Activated naive CD8-positive, alpha-beta T cell treated with anti-CD3 and anti-CD28 coated beads for 36 hours (primary cell): ENCODE measurements around the gene ZNF648. TPM values are rescaled to one million over a fixed set of nuclear protein-coding genes. Genes with fewer than 3 reads are reported as not detected.
"Not testable (repeated sequence)": the region's sequence is repeated elsewhere in the genome, so short reads cannot be mapped to it uniquely, and the experiment has no call there.

Source experiments
- DNase-seq: peaks from one replicate; pipeline ENCODE4 v3.0.0; 2021
- H3K27ac Mint-ChIP-seq: one replicate; pipeline ENCODE4 v1.8.0; 2022; ENCODE audit warnings: mild to moderate bottlenecking, moderate library complexity, mixed read lengths
- H3K27me3 Mint-ChIP-seq: one replicate; pipeline ENCODE4 v1.8.0; 2022; ENCODE audit warnings: mild to moderate bottlenecking, mixed read lengths
- H3K36me3 Mint-ChIP-seq: one replicate; pipeline ENCODE4 v1.8.0; 2021; ENCODE audit warnings: mild to moderate bottlenecking, mixed read lengths
- H3K4me1 Mint-ChIP-seq: one replicate; pipeline ENCODE4 v1.8.0; 2021; ENCODE audit warnings: mixed read lengths
- H3K4me3 Mint-ChIP-seq: one replicate; pipeline ENCODE4 v1.8.0; 2022; ENCODE audit warnings: mild to moderate bottlenecking, moderate library complexity, mixed read lengths
- H3K9me3 Mint-ChIP-seq: one replicate; pipeline ENCODE4 v1.8.0; 2022; ENCODE audit warnings: mixed read lengths
- total RNA-seq, 2 experiments: library from RNA; stranded (reverse); gene quantifications; one replicate each; pipeline ENCODE4 v1.2.3, GENCODE V29; 2021

ZNF648 gene
- total RNA-seq, 2 experiments from 2014 or later: not detected

DNA sequence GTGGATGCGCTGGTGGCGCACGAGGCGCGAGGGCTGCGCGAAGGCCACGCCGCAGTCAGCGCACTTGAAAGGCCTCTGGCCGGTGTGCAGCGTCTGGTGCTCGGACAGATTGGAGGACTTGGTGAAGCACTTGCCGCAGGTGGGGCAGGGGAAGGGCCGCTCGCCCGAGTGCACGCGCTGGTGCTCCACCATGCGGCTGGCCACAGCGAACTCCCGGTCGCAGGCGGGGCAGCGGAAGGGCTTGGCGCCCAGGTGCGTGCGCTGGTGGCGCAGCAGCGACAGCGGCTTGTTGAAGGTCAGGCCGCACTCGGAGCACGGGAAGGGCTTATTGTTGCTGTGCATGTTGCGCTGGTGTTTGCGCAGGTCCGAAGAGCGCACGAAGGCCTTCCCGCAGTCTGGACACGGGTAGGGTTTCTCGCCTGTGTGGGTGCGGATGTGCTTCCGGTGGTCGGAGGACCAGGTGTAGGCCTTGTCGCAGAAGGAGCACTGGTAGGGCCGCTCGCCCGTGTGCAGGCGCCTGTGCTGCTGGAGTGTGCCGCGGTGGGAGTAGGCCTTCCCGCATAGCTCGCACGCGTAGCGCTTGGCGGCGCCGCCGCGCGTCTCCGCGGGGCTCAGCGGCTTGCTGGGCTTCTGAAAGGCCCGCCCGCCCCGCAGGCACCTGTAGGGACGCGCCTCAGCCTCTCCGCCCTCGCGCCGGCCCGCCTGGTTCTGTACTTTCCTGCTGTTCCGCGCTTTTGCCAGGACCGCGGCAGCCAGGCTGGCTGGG, 4.7 kb downstream of the ZNF648 start:
- H3K4me1 Mint-ChIP-seq: no peaks in the 10 kb centered on the region
- no peak overlapping the region for H3K4me3 Mint-ChIP-seq
- peaks cover 48% of the 10 kb centered on the region for H3K27me3 Mint-ChIP-seq
- no peaks in the 10 kb centered on the region for H3K9me3 Mint-ChIP-seq
- no peak overlapping the region for H3K27ac Mint-ChIP-seq
- no peaks in the 10 kb centered on the region for H3K36me3 Mint-ChIP-seq
- peak; percentile 5 for DNase-seq

- no peak overlapping the region for H3K27ac Mint-ChIP-seq
- peaks cover 37% of the 10 kb centered on the region for H3K27me3 Mint-ChIP-seq
- H3K9me3 Mint-ChIP-seq: no peaks in the 10 kb centered on the region
- peak; percentile 26 for DNase-seq
- H3K36me3 Mint-ChIP-seq: no peaks in the 10 kb centered on the region
- no peaks in the 10 kb centered on the region for H3K4me1 Mint-ChIP-seq
- H3K4me3 Mint-ChIP-seq: no peak overlapping the region
These were observed 6.7 kb downstream of the ZNF648 start for GRCh38 chr1:182054698-182055326.

GRCh38 chr1:182052355-182052754, 9.2 kb downstream of the ZNF648 start:
- Mint-ChIP-seq H3K27ac (no peak overlapping the region), H3K4me3 (no peak overlapping the region), H3K27me3 (peaks cover 18% of the 10 kb centered on the region), H3K4me1 (peaks cover 3% of the 10 kb centered on the region), H3K9me3 (no peaks in the 10 kb centered on the region), H3K36me3 (no peaks in the 10 kb centered on the region)
- no peak for DNase-seq

GRCh38 chr1:182051938-182052337, 9.6 kb downstream of the ZNF648 start:
- DNase-seq: no peak
- Mint-ChIP-seq H3K4me1 (peaks cover 3% of the 10 kb centered on the region), H3K9me3 (no peaks in the 10 kb centered on the region), H3K27ac (no peak overlapping the region), H3K36me3 (no peaks in the 10 kb centered on the region), H3K27me3 (peaks cover 15% of the 10 kb centered on the region), H3K4me3 (no peak overlapping the region)

DNA sequence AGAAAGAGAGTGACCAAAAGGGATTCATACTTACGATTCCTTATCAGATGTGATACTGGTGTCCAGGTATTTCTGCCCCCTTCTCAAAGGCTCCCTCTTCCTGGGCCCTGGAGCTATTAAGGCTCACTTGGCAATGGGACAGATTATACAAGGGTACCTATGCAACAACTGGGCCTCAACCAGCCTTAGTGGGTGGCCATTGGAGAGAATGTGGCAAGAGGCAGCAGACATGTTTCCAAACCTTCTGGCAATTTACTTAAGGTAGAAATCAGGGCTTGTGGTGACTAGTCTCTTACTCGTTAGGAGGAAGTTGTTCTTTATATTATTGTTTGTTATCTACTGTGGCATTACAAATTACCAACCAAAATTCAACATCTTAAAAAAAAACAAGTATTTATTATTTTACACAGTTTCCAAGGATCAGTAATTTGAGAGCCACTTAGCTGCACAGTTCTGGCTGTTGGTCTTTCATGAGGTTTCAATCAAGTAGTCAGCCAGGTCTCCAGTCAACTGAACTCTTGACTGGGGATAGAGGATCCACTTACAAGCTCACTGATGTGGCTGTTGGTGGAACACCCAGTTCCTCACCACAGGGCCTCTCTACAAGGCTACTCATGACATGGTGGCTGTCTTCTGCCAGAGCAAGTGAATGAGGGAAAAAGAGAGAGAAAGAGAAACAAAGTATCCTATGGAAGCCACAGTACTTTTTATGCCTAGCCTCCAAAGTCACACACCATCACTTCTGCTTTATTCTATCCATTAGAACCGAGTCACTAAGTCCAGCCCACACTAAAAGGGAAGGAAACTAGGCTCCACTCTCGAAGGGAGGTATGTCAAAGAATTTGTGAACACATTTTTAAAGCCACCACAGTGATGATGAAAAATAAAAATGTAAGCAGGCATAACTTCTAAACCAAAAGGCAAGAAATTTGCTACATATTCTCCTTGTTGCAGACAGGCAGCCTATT, 10.7 kb downstream of the ZNF648 start:
- Mint-ChIP-seq H3K4me1 (peaks cover 7% of the 10 kb centered on the region), H3K4me3 (no peak overlapping the region), H3K27ac (no peak overlapping the region), H3K36me3 (no peaks in the 10 kb centered on the region), H3K9me3 (peaks cover 3% of the 10 kb centered on the region), H3K27me3 (peaks cover 3% of the 10 kb centered on the region)
- DNase-seq: no peak

- no peaks in the 10 kb centered on the region for H3K36me3 Mint-ChIP-seq
- no peak overlapping the region for H3K27ac Mint-ChIP-seq
- H3K27me3 Mint-ChIP-seq: no peaks in the 10 kb centered on the region
- DNase-seq: no peak
- H3K4me3 Mint-ChIP-seq: no peak overlapping the region
- H3K9me3 Mint-ChIP-seq: peaks cover 9% of the 10 kb centered on the region
- H3K4me1 Mint-ChIP-seq: peaks cover 7% of the 10 kb centered on the region
These were observed 12.9 kb downstream of the ZNF648 start for GRCh38 chr1:182048562-182048961.

GRCh38 chr1:182046763-182047162, 14.7 kb downstream of the ZNF648 start:
- Mint-ChIP-seq H3K27ac (no peak overlapping the region), H3K4me1 (peaks cover 7% of the 10 kb centered on the region), H3K9me3 (peaks cover 9% of the 10 kb centered on the region), H3K27me3 (no peaks in the 10 kb centered on the region), H3K4me3 (no peak overlapping the region), H3K36me3 (no peaks in the 10 kb centered on the region)
- DNase-seq: no peak

GRCh38 chr1:182045481-182045880, 16.0 kb downstream of the ZNF648 start:
- H3K9me3 Mint-ChIP-seq, H3K4me1 Mint-ChIP-seq, H3K4me3 Mint-ChIP-seq, H3K36me3 Mint-ChIP-seq, DNase-seq, H3K27me3 Mint-ChIP-seq, H3K27ac Mint-ChIP-seq: not testable (repeated sequence)

- H3K4me1 Mint-ChIP-seq: peaks cover 1% of the 10 kb centered on the region
- no peak overlapping the region for H3K4me3 Mint-ChIP-seq
- H3K36me3 Mint-ChIP-seq: peaks cover 3% of the 10 kb centered on the region
- H3K9me3 Mint-ChIP-seq: peaks cover 15% of the 10 kb centered on the region
- no peak for DNase-seq
- H3K27ac Mint-ChIP-seq: no peak overlapping the region
- H3K27me3 Mint-ChIP-seq: no peaks in the 10 kb centered on the region
These were observed 19.9 kb downstream of the ZNF648 start for GRCh38 chr1:182041615-182042014.

GRCh38 chr1:182038220-182038619, 23.3 kb downstream of the ZNF648 start:
- no peak overlapping the region for H3K27ac Mint-ChIP-seq
- H3K9me3 Mint-ChIP-seq: peaks cover 10% of the 10 kb centered on the region
- H3K4me1 Mint-ChIP-seq: no peaks in the 10 kb centered on the region
- no peak overlapping the region for H3K4me3 Mint-ChIP-seq
- no peak for DNase-seq
- peaks cover 3% of the 10 kb centered on the region for H3K36me3 Mint-ChIP-seq
- peaks cover 4% of the 10 kb centered on the region for H3K27me3 Mint-ChIP-seq

DNA sequence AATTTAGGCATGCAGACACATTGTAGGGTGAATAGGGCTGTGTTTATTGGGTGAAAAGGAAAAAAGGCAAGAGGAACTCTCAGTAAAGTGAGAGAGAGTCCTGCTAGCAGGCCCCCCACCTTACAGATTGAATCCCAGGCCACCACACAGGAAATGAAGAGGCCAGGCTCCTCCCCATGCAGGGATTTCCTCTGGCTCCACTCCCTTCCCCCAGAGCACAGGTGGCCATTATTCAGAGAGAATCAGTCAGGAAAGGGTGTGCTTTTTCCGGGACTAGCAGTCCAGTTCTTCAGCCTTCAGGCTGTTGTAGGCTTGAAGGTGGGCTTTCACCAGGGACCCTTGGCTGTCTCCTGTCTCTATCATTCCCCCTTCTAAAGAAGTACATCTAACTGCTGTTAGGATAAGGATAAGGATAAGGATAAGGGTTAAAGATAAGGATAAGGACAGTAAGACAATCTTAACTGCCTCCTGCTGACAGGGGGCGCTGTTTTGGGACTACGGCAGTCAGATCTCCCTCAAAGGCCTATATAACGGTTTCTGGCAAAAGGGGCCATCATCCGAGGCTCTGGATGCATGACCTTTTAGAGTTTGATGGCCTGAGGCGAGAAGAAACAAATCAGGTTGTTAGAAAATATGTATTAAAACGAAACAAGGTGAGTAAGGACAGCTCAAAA, 26.3 kb downstream of the ZNF648 start:
- H3K27ac Mint-ChIP-seq: no peak overlapping the region
- peaks cover 2% of the 10 kb centered on the region for H3K4me1 Mint-ChIP-seq
- H3K36me3 Mint-ChIP-seq: peaks cover 3% of the 10 kb centered on the region
- H3K9me3 Mint-ChIP-seq: peaks cover 10% of the 10 kb centered on the region
- H3K4me3 Mint-ChIP-seq: no peak overlapping the region
- no peak for DNase-seq
- peaks cover 4% of the 10 kb centered on the region for H3K27me3 Mint-ChIP-seq

DNA sequence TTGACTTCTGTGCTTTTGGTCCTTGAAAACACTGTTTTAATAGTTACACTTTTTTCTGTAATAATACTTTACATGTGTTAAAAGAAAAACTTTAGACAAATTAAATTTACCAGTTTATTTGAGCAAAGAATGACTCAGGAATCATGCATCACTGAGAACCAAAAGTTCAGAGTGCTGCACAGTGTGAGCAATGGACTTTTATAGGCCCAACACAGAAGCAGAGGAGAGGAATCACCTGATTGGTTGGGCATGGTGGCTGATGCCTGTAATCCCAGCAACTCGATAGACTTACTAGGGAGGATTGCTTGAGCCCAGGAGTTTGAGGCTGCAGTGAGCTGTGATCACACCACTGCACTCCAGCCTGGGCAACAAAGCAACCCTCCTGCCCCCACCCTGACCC, 29.3 kb downstream of the ZNF648 start:
- H3K36me3 Mint-ChIP-seq: peaks cover 7% of the 10 kb centered on the region
- DNase-seq: no peak
- H3K27ac Mint-ChIP-seq: no peak overlapping the region
- peaks cover 4% of the 10 kb centered on the region for H3K27me3 Mint-ChIP-seq
- no peak overlapping the region for H3K4me3 Mint-ChIP-seq
- peaks cover 3% of the 10 kb centered on the region for H3K9me3 Mint-ChIP-seq
- peaks cover 12% of the 10 kb centered on the region for H3K4me1 Mint-ChIP-seq

DNA sequence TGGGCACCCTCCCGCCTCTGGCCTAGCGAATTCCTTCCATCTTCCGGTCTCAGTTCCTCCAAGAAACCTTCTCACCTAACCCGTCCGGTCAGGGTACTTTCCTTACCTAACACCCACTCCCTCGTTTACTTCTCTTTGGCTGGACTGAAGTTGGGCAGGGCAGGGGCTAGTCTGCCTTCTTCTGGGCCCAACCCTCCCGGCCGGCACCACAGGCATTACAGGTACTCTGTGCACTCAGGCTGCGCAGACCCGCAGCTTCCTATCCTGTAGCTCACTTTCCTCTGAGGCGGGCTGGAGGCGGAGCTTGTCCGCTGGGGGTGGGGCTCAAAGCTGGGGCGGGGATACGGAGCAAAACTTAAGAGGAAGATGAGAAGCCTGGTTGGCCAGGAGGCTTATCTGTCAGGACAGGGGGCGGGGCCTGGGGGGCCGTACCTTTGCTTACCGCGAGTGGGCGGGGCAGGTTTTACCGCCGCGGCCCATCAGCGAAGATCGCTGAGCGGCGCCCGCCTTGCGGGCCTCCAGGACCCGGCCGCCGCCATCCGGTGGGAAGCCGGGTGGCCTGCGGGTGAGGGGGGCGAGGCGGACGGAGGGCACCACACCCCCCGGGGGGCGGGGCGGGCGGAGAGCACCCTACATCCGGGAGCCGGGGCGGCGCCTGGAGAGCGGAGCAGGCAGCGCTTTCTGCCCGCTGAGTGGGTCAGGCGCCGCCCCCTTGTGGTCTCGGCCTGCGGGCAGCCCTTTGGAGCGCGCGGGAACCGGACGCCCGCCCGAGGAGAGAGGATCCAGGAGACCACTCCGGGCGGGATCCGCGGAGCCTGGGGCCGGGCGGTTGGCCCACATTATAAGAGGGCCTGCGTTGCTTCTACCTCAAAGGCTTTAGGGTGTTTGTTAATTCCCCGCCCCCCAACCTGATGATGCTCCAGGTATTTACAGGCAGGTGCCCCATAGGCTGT, 31.9 kb downstream of the ZNF648 start:
- peaks cover 8% of the 10 kb centered on the region for H3K36me3 Mint-ChIP-seq
- peaks cover 4% of the 10 kb centered on the region for H3K27me3 Mint-ChIP-seq
- H3K4me1 Mint-ChIP-seq: peaks cover 12% of the 10 kb centered on the region
- peak overlapping the region; percentile 97 for H3K27ac Mint-ChIP-seq
- peak; percentile 96 for DNase-seq
- no peaks in the 10 kb centered on the region for H3K9me3 Mint-ChIP-seq
- peak overlapping the region; percentile 99 for H3K4me3 Mint-ChIP-seq

- H3K9me3 Mint-ChIP-seq: no peaks in the 10 kb centered on the region
- peak overlapping the region; percentile 97 for H3K27ac Mint-ChIP-seq
- peaks cover 8% of the 10 kb centered on the region for H3K36me3 Mint-ChIP-seq
These were observed 32.5 kb downstream of the ZNF648 start for GRCh38 chr1:182029002-182029378.

More at GRCh38 chr1:182029002-182029378, 32.5 kb downstream of the ZNF648 start:
- no peak for DNase-seq
- Mint-ChIP-seq H3K4me1 (peaks cover 12% of the 10 kb centered on the region), H3K27me3 (peaks cover 4% of the 10 kb centered on the region), H3K4me3 (peak overlapping the region; percentile 99)
